Measurements from ENCODE around the gene ZNF536. TPM values are rescaled to one million over a fixed set of nuclear protein-coding genes. Genes with fewer than 3 reads are reported as not detected.
"Not testable (repeated sequence)": the region's sequence is repeated elsewhere in the genome, so short reads cannot be mapped to it uniquely, and the experiment has no call there.

Gene ZNF536
- total and polyA plus RNA-seq, 8 donors, result 0.44 to 13.4 (median 1.1) TPM; not detected in 1

- no peaks in the 10 kb centered on the region for H3K4me1 ChIP-seq
- 66 to 88% (median 71%) methylated on average over 3 of the region's 3 CpGs for WGBS, 5 donors
- H3K36me3 ChIP-seq, result no peaks in the 10 kb centered on the region
- peaks cover 0 to 3% (median 1%) of the 10 kb centered on the region in 4 donors for H3K9me3 ChIP-seq
- H3K27ac ChIP-seq, result no peak overlapping the region
- DNase-seq, result no peak
- H3K4me3 ChIP-seq, result no peak overlapping the region
- H3K27me3 ChIP-seq, result peaks cover 0 to 20% (median 0%) of the 10 kb centered on the region in 3 donors
- intact Hi-C loops (cut with DNase I; ENCODE audit: low total_unique reads), result no loop called here
- TF ChIP-seq CTCF (IDR thresholded peaks at IDR 0.05), result no peak
- TF ChIP-seq POLR2AphosphoS5 (IDR thresholded peaks at IDR 0.05), result no peak
- TF ChIP-seq EP300 (IDR thresholded peaks at IDR 0.05), result no peak
- TF ChIP-seq POLR2A (IDR thresholded peaks at IDR 0.05), result no peak
Measured at GRCh38 chr19:30488191-30488590, 116.0 kb downstream of the ZNF536 start.

- H3K27ac ChIP-seq, result no peak overlapping the region
- intact Hi-C loops (cut with DNase I; ENCODE audit: low total_unique reads), result no loop called here
- H3K4me1 ChIP-seq, result no peaks in the 10 kb centered on the region
- DNase-seq, result no peak
- WGBS, 5 donors, result 82 to 92% (median 87%) methylated on average over 8 of the region's 8 CpGs
- TF ChIP-seq POLR2A (IDR thresholded peaks at IDR 0.05) (no peak), EP300 (IDR thresholded peaks at IDR 0.05) (no peak), CTCF (IDR thresholded peaks at IDR 0.05) (no peak), POLR2AphosphoS5 (IDR thresholded peaks at IDR 0.05) (no peak)
- no peaks in the 10 kb centered on the region for H3K36me3 ChIP-seq
- H3K27me3 ChIP-seq, result peaks cover 0 to 29% (median 0%) of the 10 kb centered on the region in 3 donors
- no peak overlapping the region for H3K4me3 ChIP-seq
- H3K9me3 ChIP-seq, result peaks cover 0 to 3% (median 1%) of the 10 kb centered on the region in 4 donors
Measured at GRCh38 chr19:30490760-30491159, 118.6 kb downstream of the ZNF536 start.

- Histone ChIP-seq H3K4me1 (no peaks in the 10 kb centered on the region), H3K27ac (no peak overlapping the region), H3K36me3 (no peaks in the 10 kb centered on the region), H3K4me3 (no peak overlapping the region), H3K9me3 (peaks cover 0 to 2% (median 0%) of the 10 kb centered on the region in 4 donors), H3K27me3 (peaks cover 0 to 40% (median 0%) of the 10 kb centered on the region in 3 donors)
- DNase-seq, result no peak
- 34 to 50% (median 42%) methylated on average over 11 of the region's 11 CpGs for WGBS, 5 donors
- TF ChIP-seq CTCF (IDR thresholded peaks at IDR 0.05), result no peak
- TF ChIP-seq EP300 (IDR thresholded peaks at IDR 0.05), result no peak
- no peak for TF ChIP-seq POLR2A (IDR thresholded peaks at IDR 0.05)
- TF ChIP-seq POLR2AphosphoS5 (IDR thresholded peaks at IDR 0.05), result no peak
- intact Hi-C loops (cut with DNase I; ENCODE audit: low total_unique reads), result no loop called here
Measured at GRCh38 chr19:30492586-30493270, 120.5 kb downstream of the ZNF536 start.

- Histone ChIP-seq H3K4me3 (no peak overlapping the region), H3K27me3 (peaks cover 0 to 33% (median 0%) of the 10 kb centered on the region in 3 donors), H3K36me3 (no peaks in the 10 kb centered on the region), H3K27ac (no peak overlapping the region), H3K4me1 (no peaks in the 10 kb centered on the region), H3K9me3 (no peaks in the 10 kb centered on the region)
- WGBS, 5 donors, result 54 to 78% (median 65%) methylated on average over 8 of the region's 8 CpGs
- intact Hi-C loops (cut with DNase I; ENCODE audit: low total_unique reads), result no loop called here
- no peak for DNase-seq
- TF ChIP-seq EP300 (IDR thresholded peaks at IDR 0.05) (no peak), POLR2A (IDR thresholded peaks at IDR 0.05) (no peak), CTCF (IDR thresholded peaks at IDR 0.05) (no peak), POLR2AphosphoS5 (IDR thresholded peaks at IDR 0.05) (no peak)
Measured at GRCh38 chr19:30497034-30497433, 124.8 kb downstream of the ZNF536 start.

- H3K27ac ChIP-seq; H3K4me3 ChIP-seq; intact Hi-C loops (cut with DNase I; ENCODE audit: low total_unique reads); H3K36me3 ChIP-seq; H3K9me3 ChIP-seq; H3K4me1 ChIP-seq; DNase-seq: not testable (repeated sequence)
- 81 to 92% (median 89%) methylated on average over 2 to 3 of the region's 3 CpGs for WGBS, 5 donors
- peaks cover 0 to 32% (median 0%) of the 10 kb centered on the region in 3 donors for H3K27me3 ChIP-seq
Measured at GRCh38 chr19:30498085-30498484, 125.9 kb downstream of the ZNF536 start.
